Activated T-helper 1 cell treated with Interleukin-2 at 50 U/mL for 16 hours (primary cell): Measurements from ENCODE around the gene ZHX3.

Experiments
- DNase-seq: peaks from one replicate; pipeline ENCODE4 v3.0.0-alpha.2; 2020; ENCODE audit warnings: low read depth

The ZHX3 gene

GRCh38 chr20:41300383-41300782 lies 17.1 kb downstream of the ZHX3 start:
- DNase-seq: no peak

GRCh38 chr20:41299899-41300298 lies 17.6 kb downstream of the ZHX3 start:
- DNase-seq: no peak

GRCh38 chr20:41293269-41294037 lies 24.1 kb downstream of the ZHX3 start:
- DNase-seq: no peak

GRCh38 chr20:41290804-41291389 lies 26.6 kb downstream of the ZHX3 start:
- no peak for DNase-seq

- no peak for DNase-seq
These were observed 30.2 kb downstream of the ZHX3 start for GRCh38 chr20:41287327-41287726.

- DNase-seq: no peak
These were observed 31.2 kb downstream of the ZHX3 start for GRCh38 chr20:41286240-41286851.

GRCh38 chr20:41279546-41280225 lies 37.8 kb downstream of the ZHX3 start:
- no peak for DNase-seq

GRCh38 chr20:41278936-41279335 lies 38.6 kb downstream of the ZHX3 start:
- DNase-seq: no peak

GRCh38 chr20:41277049-41277448 lies 40.5 kb downstream of the ZHX3 start:
- DNase-seq: no peak

GRCh38 chr20:41276317-41276751 lies 41.2 kb downstream of the ZHX3 start:
- no peak for DNase-seq

- no peak for DNase-seq
These were observed 42.2 kb downstream of the ZHX3 start for GRCh38 chr20:41275301-41275731.

GRCh38 chr20:41274152-41274551 lies 43.4 kb downstream of the ZHX3 start:
- DNase-seq: no peak

- DNase-seq: no peak
These were observed 44.1 kb downstream of the ZHX3 start for GRCh38 chr20:41273445-41273844.

- no peak for DNase-seq
These were observed 45.2 kb downstream of the ZHX3 start for GRCh38 chr20:41272339-41272738.

GRCh38 chr20:41268917-41269652 lies 48.4 kb downstream of the ZHX3 start:
- no peak for DNase-seq

GRCh38 chr20:41268402-41268801 lies 49.1 kb downstream of the ZHX3 start:
- DNase-seq: no peak

GRCh38 chr20:41265938-41266337 lies 51.6 kb downstream of the ZHX3 start:
- DNase-seq: no peak

GRCh38 chr20:41264819-41265218 lies 52.7 kb downstream of the ZHX3 start:
- no peak for DNase-seq

- no peak for DNase-seq
These were observed 55.5 kb downstream of the ZHX3 start for GRCh38 chr20:41261790-41262717.

GRCh38 chr20:41261260-41261659 lies 56.3 kb downstream of the ZHX3 start:
- DNase-seq: no peak

- no peak for DNase-seq
These were observed 56.8 kb downstream of the ZHX3 start for GRCh38 chr20:41260734-41261220.
